Duodenal mucosa (tissue), 2 donors: ENCODE measurements around the gene CTNNA2.

ENCODE experiments used
- H3K27ac ChIP-seq: one replicate; pipeline ENCODE4 v1.7.0; 2013; ENCODE audit warnings: low read depth, low read length
- H3K27me3 ChIP-seq, 2 donors: one replicate each; pipeline ENCODE4 v1.7.0; 2013; ENCODE audit warnings: low read length in 2 of 2, control low read depth in 1 of 2; ENCODE audit not compliant: insufficient read depth in 2 of 2, control insufficient read depth in 1 of 2
- H3K36me3 ChIP-seq, 2 donors: one replicate each; pipeline ENCODE4 v1.7.0; 2013; ENCODE audit warnings: low read length in 2 of 2, control low read depth in 1 of 2; ENCODE audit not compliant: insufficient read depth in 2 of 2, control insufficient read depth in 1 of 2
- H3K4me1 ChIP-seq, 2 donors: one replicate each; pipeline ENCODE4 v1.7.0; 2013; ENCODE audit warnings: low read length in 2 of 2, control low read depth in 1 of 2; ENCODE audit not compliant: insufficient read depth in 2 of 2, control insufficient read depth in 1 of 2
- H3K4me3 ChIP-seq, 2 donors: one replicate each; pipeline ENCODE4 v1.7.0; 2013; ENCODE audit warnings: low read length in 2 of 2, low read depth in 1 of 2
- H3K9ac ChIP-seq, 2 donors: one replicate each; pipeline ENCODE4 v1.7.0; 2013; ENCODE audit warnings: low read length in 2 of 2, low read depth in 1 of 2
- H3K9me3 ChIP-seq, 2 donors: one replicate each; pipeline ENCODE4 v1.7.0; 2013; ENCODE audit warnings: low read length in 2 of 2, control low read depth in 1 of 2; ENCODE audit not compliant: control insufficient read depth in 1 of 2

The CTNNA2 gene

DNA sequence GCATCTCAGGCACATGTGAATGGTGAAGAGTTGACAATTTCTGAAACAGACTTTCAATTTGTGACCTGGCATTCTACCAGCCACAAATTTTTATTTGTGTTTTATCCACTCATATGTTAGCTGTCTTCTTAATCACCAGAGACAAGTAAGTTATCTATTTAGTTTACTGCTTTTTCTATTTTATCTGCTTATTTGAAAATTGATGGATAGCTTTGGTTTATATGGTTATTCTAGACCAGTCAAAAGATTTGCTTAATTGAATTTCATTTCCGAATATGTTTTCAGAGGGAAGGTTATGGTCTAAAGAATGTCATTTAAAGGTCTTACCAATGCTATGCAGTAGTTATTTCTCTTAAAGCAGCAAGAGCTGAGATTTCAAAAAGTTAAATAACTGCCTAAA is 835.2 kb downstream of the CTNNA2 start:
- Histone ChIP-seq H3K36me3 (no peaks in the 10 kb centered on the region), H3K27me3 (no peaks in the 10 kb centered on the region), H3K4me1 (no peaks in the 10 kb centered on the region), H3K27ac (no peak overlapping the region), H3K9me3 (no peaks in the 10 kb centered on the region), H3K9ac (no peak overlapping the region), H3K4me3 (no peak overlapping the region)

DNA sequence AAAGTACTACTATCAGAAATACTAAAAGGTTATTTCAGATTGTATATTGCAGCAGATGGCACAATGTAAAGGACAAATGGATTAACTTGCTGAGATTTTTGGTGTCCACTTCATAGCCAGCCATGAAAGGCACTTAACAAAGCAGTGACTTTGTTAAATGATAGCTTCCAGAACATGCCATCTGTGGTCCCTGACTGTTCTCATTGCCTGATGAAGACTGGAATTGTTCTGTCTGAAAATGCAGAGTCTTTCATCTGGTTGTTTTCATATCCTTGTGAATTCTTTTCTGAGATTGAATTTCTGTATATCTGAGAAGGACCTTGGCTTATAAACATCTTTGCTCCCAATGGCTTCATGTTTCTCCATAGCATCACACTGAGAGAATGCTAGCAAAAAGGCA is 836.1 kb downstream of the CTNNA2 start:
- Histone ChIP-seq H3K4me1 (no peaks in the 10 kb centered on the region), H3K27me3 (no peaks in the 10 kb centered on the region), H3K4me3 (no peak overlapping the region), H3K36me3 (no peaks in the 10 kb centered on the region), H3K9me3 (no peaks in the 10 kb centered on the region), H3K9ac (no peak overlapping the region), H3K27ac (no peak overlapping the region)

DNA sequence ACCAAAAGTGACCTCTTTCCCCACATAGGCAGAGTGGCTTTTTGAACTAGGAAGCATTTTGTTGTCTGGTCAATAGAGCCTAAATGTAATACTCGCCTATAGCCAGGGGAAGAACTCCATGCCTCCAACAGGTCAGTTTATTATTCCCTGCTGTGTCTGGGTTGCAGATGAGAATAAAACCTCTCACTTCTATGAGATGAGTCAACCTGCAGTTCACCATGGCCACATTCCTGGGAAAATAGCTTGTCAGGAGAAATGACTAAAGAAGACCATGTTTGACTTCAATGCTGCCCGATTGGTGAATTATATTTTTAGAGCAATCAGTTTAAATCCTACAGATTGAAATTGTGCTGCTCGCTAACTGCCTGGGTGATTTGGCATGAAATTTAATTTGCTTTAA is 838.4 kb downstream of the CTNNA2 start:
- Histone ChIP-seq H3K27me3 (no peaks in the 10 kb centered on the region), H3K4me3 (no peak overlapping the region), H3K9me3 (no peaks in the 10 kb centered on the region), H3K9ac (no peak overlapping the region), H3K27ac (no peak overlapping the region), H3K4me1 (no peaks in the 10 kb centered on the region), H3K36me3 (no peaks in the 10 kb centered on the region)

DNA sequence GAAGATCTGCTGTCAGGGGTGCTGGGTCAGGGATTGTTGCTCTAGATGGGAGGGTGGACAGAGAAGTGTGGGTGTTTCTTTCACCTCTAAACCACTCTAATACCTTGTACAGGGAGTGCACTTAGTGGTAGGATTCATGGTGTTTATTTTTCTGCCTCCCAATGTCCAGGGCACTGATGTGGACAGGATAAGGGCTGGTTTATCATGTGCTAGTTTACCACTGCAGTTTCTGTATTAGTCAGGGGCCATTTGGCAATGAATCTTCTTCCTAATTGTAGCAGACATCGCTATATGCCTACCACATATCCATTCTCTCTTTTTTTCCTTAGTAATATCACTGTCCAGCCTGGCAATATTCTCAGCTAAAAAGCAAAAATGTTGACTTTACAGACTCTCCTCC is 842.0 kb downstream of the CTNNA2 start:
- H3K9me3 ChIP-seq: no peaks in the 10 kb centered on the region
- no peaks in the 10 kb centered on the region for H3K36me3 ChIP-seq
- H3K4me3 ChIP-seq: no peak overlapping the region
- no peak overlapping the region for H3K27ac ChIP-seq
- no peaks in the 10 kb centered on the region for H3K4me1 ChIP-seq
- no peaks in the 10 kb centered on the region for H3K27me3 ChIP-seq
- H3K9ac ChIP-seq: no peak overlapping the region

DNA sequence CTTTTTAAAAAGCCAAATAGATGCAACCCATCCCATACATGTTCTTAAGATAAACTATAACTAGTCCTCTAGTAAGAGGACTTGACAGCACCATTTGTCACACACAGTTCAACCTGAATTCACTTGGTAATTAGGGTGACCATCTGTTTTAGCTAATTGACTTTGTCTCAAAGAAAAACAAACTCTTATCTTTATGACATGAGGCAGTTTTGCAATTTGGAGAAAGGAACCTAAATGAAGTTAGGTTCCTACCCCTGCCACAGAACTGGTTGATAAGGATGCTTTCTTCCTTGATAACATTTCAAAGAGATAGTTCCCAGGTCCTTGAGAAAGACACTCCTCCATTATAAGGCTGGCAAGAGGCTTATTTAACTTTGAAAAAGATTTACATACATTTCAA is 849.1 kb downstream of the CTNNA2 start:
- no peaks in the 10 kb centered on the region for H3K36me3 ChIP-seq
- H3K4me1 ChIP-seq: no peaks in the 10 kb centered on the region
- no peaks in the 10 kb centered on the region for H3K27me3 ChIP-seq
- no peaks in the 10 kb centered on the region for H3K9me3 ChIP-seq
- no peak overlapping the region for H3K4me3 ChIP-seq
- no peak overlapping the region for H3K27ac ChIP-seq
- H3K9ac ChIP-seq: no peak overlapping the region

DNA sequence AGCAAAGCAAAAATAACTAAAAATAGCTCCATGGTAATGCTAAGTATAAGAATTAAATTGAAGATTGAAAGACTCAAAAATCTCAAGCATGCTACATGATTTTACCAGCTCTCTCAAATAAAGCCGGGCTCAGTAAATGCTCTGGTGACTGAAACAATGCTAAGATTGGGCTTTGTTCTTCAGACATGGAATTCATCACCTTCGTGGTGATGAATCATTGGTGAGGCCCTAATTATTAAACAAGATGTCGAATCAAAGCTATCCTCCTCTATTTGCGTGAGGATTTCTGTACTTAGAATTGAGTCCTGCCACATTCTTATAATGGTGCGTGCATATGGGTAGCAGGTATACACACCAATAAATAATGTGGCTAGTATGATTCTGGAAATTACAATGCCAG is 850.5 kb downstream of the CTNNA2 start:
- Histone ChIP-seq H3K9ac (no peak overlapping the region), H3K27ac (no peak overlapping the region), H3K4me3 (no peak overlapping the region), H3K4me1 (no peaks in the 10 kb centered on the region), H3K36me3 (no peaks in the 10 kb centered on the region), H3K27me3 (no peaks in the 10 kb centered on the region), H3K9me3 (no peaks in the 10 kb centered on the region)

DNA sequence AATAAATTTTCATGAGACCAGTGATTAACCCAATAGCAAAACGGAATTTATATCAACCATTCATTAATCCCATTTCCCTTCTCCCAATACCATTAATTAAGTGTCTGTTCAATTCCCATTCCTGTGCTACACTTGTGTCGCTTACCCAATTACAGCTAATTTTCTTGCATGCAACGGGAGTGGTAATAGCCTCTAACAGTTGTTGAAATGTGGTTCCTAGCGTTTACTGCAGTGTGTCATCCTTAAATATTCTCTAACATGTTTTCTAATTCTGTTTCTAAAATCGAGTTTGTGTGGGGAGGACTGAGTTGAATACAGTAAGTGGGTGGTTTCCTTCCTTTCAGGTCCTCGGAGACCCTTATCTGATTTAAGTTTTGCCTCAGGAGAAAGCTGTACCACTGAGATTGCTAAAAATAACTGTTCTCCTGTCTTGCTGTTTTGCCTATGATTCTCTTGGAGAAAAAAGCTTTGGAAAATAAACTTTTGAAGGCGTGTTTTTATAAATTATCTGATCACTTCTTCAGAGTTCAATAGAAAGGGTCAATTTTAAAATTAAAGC is 851.0 kb downstream of the CTNNA2 start:
- Histone ChIP-seq H3K4me1 (no peaks in the 10 kb centered on the region), H3K9me3 (no peaks in the 10 kb centered on the region), H3K4me3 (no peak overlapping the region), H3K27me3 (no peaks in the 10 kb centered on the region), H3K36me3 (no peaks in the 10 kb centered on the region), H3K9ac (no peak overlapping the region), H3K27ac (no peak overlapping the region)

DNA sequence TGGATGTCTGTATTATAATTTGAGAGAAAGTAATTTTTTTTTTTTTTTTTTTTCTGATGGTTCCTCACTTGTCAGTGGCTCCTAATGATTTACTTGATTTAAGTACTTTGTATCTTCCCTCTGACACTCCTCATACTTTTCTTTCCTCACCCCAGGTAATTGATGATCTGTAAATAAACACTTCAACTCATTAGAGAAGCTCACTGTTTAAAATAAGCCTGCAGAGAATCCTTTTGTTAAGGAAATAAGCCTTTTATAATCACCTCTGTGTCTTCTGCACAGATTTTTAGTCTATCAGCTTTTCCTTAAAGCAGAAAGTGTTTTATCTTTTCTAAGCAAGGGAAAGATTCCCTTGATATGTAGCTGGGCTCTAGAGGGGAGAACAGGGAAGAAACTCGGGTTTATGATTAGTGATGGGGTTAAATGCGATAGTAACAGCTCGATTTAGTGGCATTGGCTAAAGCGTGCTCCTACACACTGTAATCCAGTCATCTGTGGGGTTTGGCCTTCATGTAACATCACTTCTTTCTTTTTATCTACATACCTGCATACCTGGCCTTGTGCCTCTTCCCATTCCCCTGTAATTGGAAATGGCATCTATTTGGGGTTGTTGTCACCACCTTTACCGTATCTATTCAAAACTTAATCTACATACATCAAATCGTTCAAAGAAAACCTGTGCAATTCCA is 851.8 kb downstream of the CTNNA2 start:
- H3K27ac ChIP-seq: no peak overlapping the region
- no peak overlapping the region for H3K4me3 ChIP-seq
- no peaks in the 10 kb centered on the region for H3K9me3 ChIP-seq
- no peak overlapping the region for H3K9ac ChIP-seq
- no peaks in the 10 kb centered on the region for H3K27me3 ChIP-seq
- H3K36me3 ChIP-seq: no peaks in the 10 kb centered on the region
- no peaks in the 10 kb centered on the region for H3K4me1 ChIP-seq

DNA sequence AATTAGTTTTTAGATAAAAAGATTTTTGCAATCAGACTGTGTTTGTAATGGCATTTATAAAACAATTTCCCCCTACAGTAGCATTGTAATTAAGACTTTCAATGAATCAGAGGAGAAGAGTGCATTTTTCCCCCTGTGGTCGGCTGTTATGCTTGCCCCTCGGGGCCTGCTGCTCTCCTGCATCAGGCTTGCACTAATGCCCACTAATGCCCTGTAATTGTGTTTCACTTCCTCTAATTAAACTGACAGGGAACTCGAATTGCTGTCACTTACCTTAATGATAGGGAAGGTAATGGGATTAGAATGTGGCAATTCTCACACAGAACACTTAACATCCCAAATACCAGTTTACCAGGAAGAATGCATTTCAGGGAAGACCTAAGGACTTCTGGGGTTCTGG is 852.9 kb downstream of the CTNNA2 start:
- H3K27me3 ChIP-seq: no peaks in the 10 kb centered on the region
- no peaks in the 10 kb centered on the region for H3K4me1 ChIP-seq
- no peaks in the 10 kb centered on the region for H3K36me3 ChIP-seq
- no peak overlapping the region for H3K9ac ChIP-seq
- no peak overlapping the region for H3K27ac ChIP-seq
- H3K9me3 ChIP-seq: no peaks in the 10 kb centered on the region
- H3K4me3 ChIP-seq: no peak overlapping the region

DNA sequence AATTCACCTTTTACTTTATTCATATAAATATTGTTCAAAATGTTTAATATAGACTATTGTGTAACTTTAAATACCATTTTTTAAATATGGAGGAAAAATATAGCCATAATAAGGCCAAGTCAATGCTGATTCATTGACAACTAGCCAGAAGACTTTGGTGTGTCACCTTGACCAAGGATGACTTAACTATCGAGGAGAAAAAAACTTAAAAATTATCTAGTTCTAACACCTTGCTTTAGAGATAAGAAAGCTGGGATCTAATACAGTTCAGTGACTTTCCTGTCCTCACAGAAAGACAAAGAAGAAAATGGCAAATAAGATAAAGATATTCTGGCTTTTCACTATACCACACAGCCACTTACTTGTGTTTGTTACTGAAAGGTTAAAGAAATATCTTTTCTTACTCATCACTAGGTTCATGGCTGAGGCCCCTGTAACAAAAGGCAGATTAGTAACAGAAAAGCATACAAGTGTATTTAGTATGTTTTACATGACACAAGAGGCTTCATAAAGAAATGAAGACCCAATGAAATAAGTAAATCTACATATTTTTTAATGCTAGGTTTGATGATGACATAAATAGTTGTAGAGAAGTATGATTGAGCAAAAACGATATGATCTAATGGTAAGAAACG is 857.6 kb downstream of the CTNNA2 start:
- H3K4me3 ChIP-seq: no peak overlapping the region
- H3K9me3 ChIP-seq: no peaks in the 10 kb centered on the region
- H3K27me3 ChIP-seq: no peaks in the 10 kb centered on the region
- H3K4me1 ChIP-seq: no peaks in the 10 kb centered on the region
- no peaks in the 10 kb centered on the region for H3K36me3 ChIP-seq
- no peak overlapping the region for H3K9ac ChIP-seq
- no peak overlapping the region for H3K27ac ChIP-seq
